ENCODE measurements around the gene TMEM182. TPM values are rescaled to one million over a fixed set of nuclear protein-coding genes. Genes with fewer than 3 reads are reported as not detected.

Gene TMEM182
- total and polyA plus RNA-seq, 9 of the 15 experiments (the other 6 are each of a cell fraction or from before 2014, with no cell fraction given): 5.2 to 11.4 (median 7.5) TPM

DNA sequence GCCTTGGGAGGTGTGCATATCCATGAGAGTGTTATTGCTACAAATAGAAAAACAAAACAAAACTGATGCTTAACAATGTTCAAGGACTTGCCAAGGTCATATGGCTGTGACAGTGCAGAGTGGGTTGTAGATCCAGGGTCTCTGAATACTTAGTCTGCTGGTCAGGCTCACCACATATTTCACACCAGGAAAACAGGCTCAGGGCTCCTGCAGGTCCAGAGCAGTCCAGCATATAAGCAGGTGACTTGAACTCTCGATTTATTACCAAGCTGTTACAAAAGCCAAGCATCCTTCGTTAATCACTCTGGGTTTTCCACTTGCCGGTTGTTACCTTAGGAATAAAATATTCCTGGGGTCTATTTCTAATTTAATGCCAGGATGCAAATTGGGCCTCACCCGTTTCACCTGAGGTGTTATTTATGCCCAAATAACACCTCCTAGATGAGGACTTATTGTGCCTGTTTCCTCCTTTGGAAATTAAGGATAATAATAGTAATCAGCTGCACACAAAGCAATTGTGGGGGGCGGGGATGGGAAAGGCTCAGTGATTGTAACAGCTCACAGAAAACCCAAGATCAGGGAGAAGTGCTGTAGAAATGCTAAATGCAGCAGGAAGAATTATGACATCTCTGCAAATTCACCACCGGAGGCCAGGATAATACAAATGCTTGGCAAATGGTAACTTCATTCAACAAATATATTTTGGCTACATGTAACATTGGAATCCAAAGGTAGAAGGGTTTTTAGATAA is 72.9 kb downstream of the TMEM182 start:
- no peaks in the 10 kb centered on the region for H3K36me3 ChIP-seq (ENCODE audit: control insufficient read depth, insufficient read depth, low read length)
- no peaks in the 10 kb centered on the region; a peak in 1 of 5 replicates for H3K4me1 ChIP-seq (replicated peaks in 1 of 2; ENCODE audit: control insufficient read depth in 2 of 2, insufficient read depth in 2 of 2, low read length in 2 of 2)
- FAIRE-seq (no peak), ATAC-seq (no peak), DNase-seq (ENCODE audit: extremely low read depth in 1 of 4, low spot score in 3 of 4) (no peak)
- no TSS peak for BruUV-seq (replicated peaks)
- H3K9me3 ChIP-seq (replicated peaks; ENCODE audit: control insufficient read depth, insufficient read depth, low read depth, low read length): no peaks in the 10 kb centered on the region
- no peaks in the 10 kb centered on the region for H4K20me1 ChIP-seq (replicated peaks; ENCODE audit: control insufficient read depth, insufficient read depth, low read length)
- 10% methylated on average over 6 of the region's 6 CpGs for WGBS (ENCODE audit: insufficient coverage, low coverage, missing lambda C conversion rate)
- H3K9me1 ChIP-seq (ENCODE audit: control insufficient read depth, insufficient read depth, low read length): no peaks in the 10 kb centered on the region
- ChIA-PET POLR2A (no interaction called here), CTCF (ENCODE audit: low intra/inter-chr PET ratio) (no interaction called here)
- in situ Hi-C loops (cut with MboI): no loop called here
- TF ChIP-seq NFE2 (IDR thresholded peaks at IDR 0.05; ENCODE audit: low read depth) (no peak), GABPB2 (CRISPR knock-in tag; conservative IDR thresholded peaks at IDR 0.05) (no peak), ZNF586 (CRISPR knock-in tag; conservative IDR thresholded peaks at IDR 0.05) (no peak), ETV1 (tag; conservative IDR thresholded peaks at IDR 0.05; ENCODE audit: low read depth) (no peak), MTA2 (IDR thresholded peaks at IDR 0.05; ENCODE audit: low read depth) (no peak), ZNF76 (CRISPR knock-in tag; IDR thresholded peaks at IDR 0.05; ENCODE audit: borderline replicate concordance) (no peak), KDM5B (IDR thresholded peaks at IDR 0.05; ENCODE audit: insufficient replicate concordance, low read depth, low read length) (no peak), ZNF197 (CRISPR knock-in tag; IDR thresholded peaks at IDR 0.05; ENCODE audit: low read depth) (no peak), MCM5 (IDR thresholded peaks at IDR 0.05; ENCODE audit: low read depth) (no peak), HDAC1 (IDR thresholded peaks at IDR 0.05) (no peak)
- TF ChIP-seq, protein P1, sequence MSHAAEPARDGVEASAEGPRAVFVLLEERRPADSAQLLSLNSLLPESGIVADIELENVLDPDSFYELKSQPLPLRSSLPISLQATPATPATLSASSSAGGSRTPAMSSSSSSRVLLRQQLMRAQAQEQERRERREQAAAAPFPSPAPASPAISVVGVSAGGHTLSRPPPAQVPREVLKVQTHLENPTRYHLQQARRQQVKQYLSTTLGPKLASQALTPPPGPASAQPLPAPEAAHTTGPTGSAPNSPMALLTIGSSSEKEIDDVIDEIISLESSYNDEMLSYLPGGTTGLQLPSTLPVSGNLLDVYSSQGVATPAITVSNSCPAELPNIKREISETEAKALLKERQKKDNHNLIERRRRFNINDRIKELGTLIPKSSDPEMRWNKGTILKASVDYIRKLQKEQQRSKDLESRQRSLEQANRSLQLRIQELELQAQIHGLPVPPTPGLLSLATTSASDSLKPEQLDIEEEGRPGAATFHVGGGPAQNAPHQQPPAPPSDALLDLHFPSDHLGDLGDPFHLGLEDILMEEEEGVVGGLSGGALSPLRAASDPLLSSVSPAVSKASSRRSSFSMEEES (CRISPR knock-in tag; IDR thresholded peaks at IDR 0.05): no peak
- TF ChIP-seq, protein P2, sequence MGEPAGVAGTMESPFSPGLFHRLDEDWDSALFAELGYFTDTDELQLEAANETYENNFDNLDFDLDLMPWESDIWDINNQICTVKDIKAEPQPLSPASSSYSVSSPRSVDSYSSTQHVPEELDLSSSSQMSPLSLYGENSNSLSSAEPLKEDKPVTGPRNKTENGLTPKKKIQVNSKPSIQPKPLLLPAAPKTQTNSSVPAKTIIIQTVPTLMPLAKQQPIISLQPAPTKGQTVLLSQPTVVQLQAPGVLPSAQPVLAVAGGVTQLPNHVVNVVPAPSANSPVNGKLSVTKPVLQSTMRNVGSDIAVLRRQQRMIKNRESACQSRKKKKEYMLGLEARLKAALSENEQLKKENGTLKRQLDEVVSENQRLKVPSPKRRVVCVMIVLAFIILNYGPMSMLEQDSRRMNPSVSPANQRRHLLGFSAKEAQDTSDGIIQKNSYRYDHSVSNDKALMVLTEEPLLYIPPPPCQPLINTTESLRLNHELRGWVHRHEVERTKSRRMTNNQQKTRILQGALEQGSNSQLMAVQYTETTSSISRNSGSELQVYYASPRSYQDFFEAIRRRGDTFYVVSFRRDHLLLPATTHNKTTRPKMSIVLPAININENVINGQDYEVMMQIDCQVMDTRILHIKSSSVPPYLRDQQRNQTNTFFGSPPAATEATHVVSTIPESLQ (CRISPR knock-in tag; IDR thresholded peaks at IDR 0.05): no peak
- TF ChIP-seq, protein P3, sequence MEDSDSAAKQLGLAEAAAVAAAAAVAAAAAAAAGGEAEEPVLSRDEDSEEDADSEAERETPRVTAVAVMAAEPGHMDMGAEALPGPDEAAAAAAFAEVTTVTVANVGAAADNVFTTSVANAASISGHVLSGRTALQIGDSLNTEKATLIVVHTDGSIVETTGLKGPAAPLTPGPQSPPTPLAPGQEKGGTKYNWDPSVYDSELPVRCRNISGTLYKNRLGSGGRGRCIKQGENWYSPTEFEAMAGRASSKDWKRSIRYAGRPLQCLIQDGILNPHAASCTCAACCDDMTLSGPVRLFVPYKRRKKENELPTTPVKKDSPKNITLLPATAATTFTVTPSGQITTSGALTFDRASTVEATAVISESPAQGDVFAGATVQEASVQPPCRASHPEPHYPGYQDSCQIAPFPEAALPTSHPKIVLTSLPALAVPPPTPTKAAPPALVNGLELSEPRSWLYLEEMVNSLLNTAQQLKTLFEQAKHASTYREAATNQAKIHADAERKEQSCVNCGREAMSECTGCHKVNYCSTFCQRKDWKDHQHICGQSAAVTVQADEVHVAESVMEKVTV (CRISPR knock-in tag; IDR thresholded peaks at IDR 0.05): no peak
- no peak overlapping the region for H3K9ac ChIP-seq (ENCODE audit: insufficient read depth in 1 of 2, low read depth in 2 of 2, low read length in 2 of 2)
- intact Hi-C loops (cut with micrococcal nuclease): no loop called here
- H3K27me3 ChIP-seq (ENCODE audit: control insufficient read depth in 2 of 2, insufficient read depth in 2 of 2, low read length in 2 of 2): no peaks in the 10 kb centered on the region; a peak in 1 of 5 replicates
- H2AFZ ChIP-seq (ENCODE audit: low read depth, low read length): no peak overlapping the region
- no peak overlapping the region for H3K27ac ChIP-seq (ENCODE audit: extremely low read depth, low read depth, low read length)
- H3K4me2 ChIP-seq (ENCODE audit: insufficient read depth, low read length): no peak overlapping the region
- H3K79me2 ChIP-seq (ENCODE audit: control insufficient read depth, insufficient read depth, low read length): no peaks in the 10 kb centered on the region
- no peak overlapping the region for H3K4me3 ChIP-seq

Measured in K562 (cell line).